K562 (cell line): ENCODE results near the gene CCDC50. TPM values are rescaled to one million over a fixed set of nuclear protein-coding genes. Genes with fewer than 3 reads are reported as not detected.

Experiments
- BCLAF1 ChIP-seq, 2 experiments: fragments of 450-650 bp in 1 of 2; IDR thresholded peaks; 2 replicates each; pipeline ENCODE4 v1.6.1; 2011 to 2017; ENCODE audit warnings: low read depth in 2 of 2, antibody characterized with exemption in 1 of 2, borderline replicate concordance in 1 of 2, low read length in 1 of 2, mild to moderate bottlenecking in 1 of 2, mixed read lengths in 1 of 2; ENCODE audit not compliant: control insufficient read depth in 1 of 2
- CBX1 ChIP-seq: sonication (generic); IDR thresholded peaks from 2 replicates; pipeline ENCODE4 v1.6.1; 2016; ENCODE audit warnings: antibody characterized with exemption, low read depth, mild to moderate bottlenecking
- CEBPG ChIP-seq, 3 experiments: fragments of 200-800 bp in 1 of 3; sonication (Bioruptor generic) in 1 of 3; sonication (generic) in 1 of 3; formaldehyde crosslinking in 1 of 3; IDR thresholded peaks in 2 of 3; conservative IDR thresholded peaks in 1 of 3; 2 replicates each; pipeline versions ENCODE4 v1.6.1 to v1.8.0; 2016 to 2022; ENCODE audit warnings: missing compliant biosample characterization in 2 of 3, missing genetic modification characterization in 2 of 3, mild to moderate bottlenecking in 1 of 3, missing genetic modification reagents in 1 of 3
- EGR1 ChIP-seq: fragments of 450-650 bp; conservative IDR thresholded peaks from 2 replicates; pipeline ENCODE4 v1.6.1; 2017; ENCODE audit warnings: mild to moderate bottlenecking
- ELF4 ChIP-seq: fragments of 450-650 bp; formaldehyde crosslinking; IDR thresholded peaks from 2 replicates; pipeline ENCODE4 v1.4.0; 2022; ENCODE audit warnings: missing genetic modification characterization
- ETS2 ChIP-seq: IDR thresholded peaks from 2 replicates; pipeline ENCODE4 v1.6.1; 2016; ENCODE audit warnings: borderline replicate concordance, missing genetic modification characterization, mild to moderate bottlenecking, moderate library complexity, missing compliant biosample characterization; ENCODE audit not compliant: poor library complexity, severe bottlenecking
- GABPA ChIP-seq: fragments of 200-800 bp; sonication (Bioruptor generic); conservative IDR thresholded peaks from 2 replicates; pipeline ENCODE4 v1.6.1; 2016; ENCODE audit warnings: low read depth, missing genetic modification characterization, missing compliant biosample characterization
- GATAD2A ChIP-seq: fragments of 450-650 bp; IDR thresholded peaks from 2 replicates; pipeline ENCODE4 v1.6.1; 2017
- HEY1 ChIP-seq: fragments of 250-450 bp; sonication (Bioruptor Pico); IDR thresholded peaks from 2 replicates; pipeline ENCODE4 v1.5.0; 2020; ENCODE audit warnings: mild to moderate bottlenecking, moderate library complexity, borderline replicate concordance
- HLTF ChIP-seq: fragments of 450-650 bp; IDR thresholded peaks from 2 replicates; pipeline ENCODE4 v1.6.1; 2016
- MAFF ChIP-seq: IDR thresholded peaks from 2 replicates; pipeline ENCODE4 v1.6.1; 2012; ENCODE audit warnings: low read length, improper control_type of control experiment
- MAFK ChIP-seq: IDR thresholded peaks from 2 replicates; pipeline ENCODE4 v1.6.1; 2011; ENCODE audit warnings: low read length, improper control_type of control experiment
- MCM7 ChIP-seq, 2 experiments: fragments of 450-650 bp; IDR thresholded peaks; 2 replicates each; pipeline ENCODE4 v1.6.1; 2016 to 2018
- MYC ChIP-seq, 2 experiments: fragments of 250-450 bp in 1 of 2; sonication (Bioruptor Pico) in 1 of 2; IDR thresholded peaks; 2 replicates each; pipeline versions ENCODE4 v1.5.1 to v1.6.1; 2012 to 2021; ENCODE audit warnings: low read depth in 2 of 2, borderline replicate concordance in 1 of 2, improper control_type of control experiment in 1 of 2, low read length in 1 of 2, mild to moderate bottlenecking in 1 of 2, moderate library complexity in 1 of 2
- NCOR1 ChIP-seq: fragments of 450-650 bp; IDR thresholded peaks from 2 replicates; pipeline ENCODE4 v1.6.1; 2016; ENCODE audit warnings: mild to moderate bottlenecking, moderate library complexity
- NFIC ChIP-seq: fragments of 450-650 bp; IDR thresholded peaks from 2 replicates; pipeline ENCODE4 v1.6.1; 2017; ENCODE audit warnings: mild to moderate bottlenecking, inconsistent platforms
- NFYB ChIP-seq: IDR thresholded peaks from 2 replicates; pipeline ENCODE4 v1.6.1; 2011; ENCODE audit warnings: mild to moderate bottlenecking, moderate library complexity; ENCODE audit not compliant: insufficient read length; ENCODE audit errors: extremely low read depth
- POLR3G ChIP-seq: IDR thresholded peaks from 2 replicates; pipeline ENCODE4 v1.6.1; 2011; ENCODE audit not compliant: insufficient read length, insufficient replicate concordance; ENCODE audit errors: extremely low read depth
- RBM14 ChIP-seq: fragments of 200-400 bp; formaldehyde crosslinking; IDR thresholded peaks from 2 replicates; pipeline ENCODE4 v1.6.1; 2018; ENCODE audit warnings: low read depth, mild to moderate bottlenecking, low read length, moderate library complexity, borderline replicate concordance; ENCODE audit not compliant: insufficient read depth
- SNAPC5 ChIP-seq: fragments of 250-450 bp; sonication (Bioruptor Pico); IDR thresholded peaks from 2 replicates; pipeline ENCODE4 v1.8.0; 2021; ENCODE audit warnings: moderate library complexity, mild to moderate bottlenecking, inconsistent platforms
- SRF ChIP-seq, 2 experiments: fragments of 250-450, 450-650 bp in 1 of 2; sonication (Bioruptor Pico) in 1 of 2; sonication (generic) in 1 of 2; formaldehyde crosslinking; IDR thresholded peaks; 2 replicates each; pipeline versions ENCODE4 v1.5.0 to v1.5.1; 2020 to 2022; ENCODE audit warnings: mild to moderate bottlenecking in 1 of 2, missing genetic modification reagents in 1 of 2
- XRCC3 ChIP-seq: fragments of 450-650 bp; IDR thresholded peaks from 2 replicates; pipeline ENCODE4 v1.6.1; 2017; ENCODE audit warnings: mild to moderate bottlenecking, moderate library complexity
- ZBTB7A ChIP-seq: IDR thresholded peaks from 2 replicates; pipeline ENCODE4 v1.6.1; 2011; ENCODE audit warnings: low read depth, mild to moderate bottlenecking, low read length, moderate library complexity, borderline replicate concordance; ENCODE audit not compliant: control insufficient read depth
- ZNF217 ChIP-seq: sonication (generic); formaldehyde crosslinking; IDR thresholded peaks from 2 replicates; pipeline ENCODE4 v1.8.0; 2022; ENCODE audit warnings: mild to moderate bottlenecking, missing genetic modification reagents
- ZNF778 ChIP-seq: fragments of 450-650 bp; formaldehyde crosslinking; IDR thresholded peaks from 2 replicates; pipeline ENCODE4 v1.4.0; 2020; ENCODE audit warnings: mild to moderate bottlenecking, moderate library complexity
- polyA plus RNA-seq, 8 experiments: library from polyadenylated mRNA; depleted of rRNA in 4 of 8; stranded (reverse) in 5 of 8; unstranded in 3 of 8; fragments of >200 nt; fragmentation: Nextera tagmentation in 2 of 8; fragmentation: Illumina TruSeq in 1 of 8; extraction: Ambion mirVana in 2 of 8; extraction: Trizol in 1 of 8; gene quantifications; 2 replicates each; pipeline versions ENCODE4 v1.2.1 to v1.2.3, GENCODE V29; 2011 to 2014; ENCODE audit warnings: inconsistent platforms in 1 of 8, missing spikeins in 1 of 8
- total RNA-seq, 7 experiments: library from RNA; depleted of rRNA in 6 of 7; stranded (reverse); fragments of >200 nt in 6 of 7; fragmentation: Illumina TruSeq in 2 of 7; extraction: Trizol in 2 of 7; gene quantifications; 2 replicates each; pipeline versions ENCODE4 v1.2.1 to v1.2.3, GENCODE V29; 2011 to 2021; ENCODE audit warnings: low replicate concordance in 1 of 7
- TF ChIP-seq, protein P1 (sequence below), 2 experiments: fragments of 450-650 bp; conservative IDR thresholded peaks; 2 replicates each; pipeline ENCODE4 v1.6.1; 2017; ENCODE audit warnings: mild to moderate bottlenecking in 2 of 2, moderate library complexity in 2 of 2

The CCDC50 gene
- total and polyA plus RNA-seq, 9 of the 15 experiments (the other 6 are each of a cell fraction or from before 2014, with no cell fraction given) = 8.4 to 63.4 (median 40.4) TPM

- TF ChIP-seq SRF (CRISPR knock-in tag; IDR thresholded peaks at IDR 0.05) = no peak
- no peak for TF ChIP-seq EGR1
- TF ChIP-seq RBM14 = no peak
- TF ChIP-seq MCM7 (IDR thresholded peaks at IDR 0.05) = no peak
- TF ChIP-seq ZBTB7A = no peak
- peak; percentile 71 for TF ChIP-seq MAFF
- TF ChIP-seq HEY1 (CRISPR knock-in tag) = no peak
- no peak for TF ChIP-seq NCOR1
- no peak for TF ChIP-seq GABPA (tag)
- TF ChIP-seq, protein P1, sequence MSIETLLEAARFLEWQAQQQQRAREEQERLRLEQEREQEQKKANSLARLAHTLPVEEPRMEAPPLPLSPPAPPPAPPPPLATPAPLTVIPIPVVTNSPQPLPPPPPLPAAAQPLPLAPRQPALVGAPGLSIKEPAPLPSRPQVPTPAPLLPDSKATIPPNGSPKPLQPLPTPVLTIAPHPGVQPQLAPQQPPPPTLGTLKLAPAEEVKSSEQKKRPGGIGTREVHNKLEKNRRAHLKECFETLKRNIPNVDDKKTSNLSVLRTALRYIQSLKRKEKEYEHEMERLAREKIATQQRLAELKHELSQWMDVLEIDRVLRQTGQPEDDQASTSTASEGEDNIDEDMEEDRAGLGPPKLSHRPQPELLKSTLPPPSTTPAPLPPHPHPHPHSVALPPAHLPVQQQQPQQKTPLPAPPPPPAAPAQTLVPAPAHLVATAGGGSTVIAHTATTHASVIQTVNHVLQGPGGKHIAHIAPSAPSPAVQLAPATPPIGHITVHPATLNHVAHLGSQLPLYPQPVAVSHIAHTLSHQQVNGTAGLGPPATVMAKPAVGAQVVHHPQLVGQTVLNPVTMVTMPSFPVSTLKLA (conservative IDR thresholded peaks at IDR 0.05) = no peak
- TF ChIP-seq ELF4 (CRISPR knock-in tag) = no peak
- no peak for TF ChIP-seq HLTF
- no peak for TF ChIP-seq ZNF778 (CRISPR knock-in tag)
- peak; percentile 83 for TF ChIP-seq MAFK
- no peak for TF ChIP-seq NFIC
- TF ChIP-seq NFYB = no peak
- TF ChIP-seq POLR3G = no peak
- no peak for TF ChIP-seq CEBPG (CRISPR knock-in tag; IDR thresholded peaks at IDR 0.05)
- no peak for TF ChIP-seq CEBPG (tag; conservative IDR thresholded peaks at IDR 0.05 in 1 of 2, IDR thresholded peaks at IDR 0.05 in 1 of 2)
- TF ChIP-seq XRCC3 = no peak
- TF ChIP-seq BCLAF1 (IDR thresholded peaks at IDR 0.05; ENCODE audit: borderline replicate concordance in 1 of 2, control insufficient read depth in 1 of 2, low read depth in 2 of 2, low read length in 1 of 2) = no peak
- TF ChIP-seq ETS2 (tag) = no peak
- no peak for TF ChIP-seq MYC (IDR thresholded peaks at IDR 0.05; ENCODE audit: low read depth, low read length)
- no peak for TF ChIP-seq MYC (CRISPR knock-in tag; IDR thresholded peaks at IDR 0.05; ENCODE audit: borderline replicate concordance, low read depth)
- TF ChIP-seq GATAD2A = no peak
- no peak for TF ChIP-seq SNAPC5 (CRISPR knock-in tag)
- TF ChIP-seq CBX1 = no peak
- TF ChIP-seq ZNF217 (CRISPR knock-in tag) = no peak
Observed at GRCh38 chr3:191366675-191367074, 37.5 kb downstream of the CCDC50 start (continued).
